Gastrocnemius medialis (tissue), 4 donors: ENCODE data around the gene EIF2S2. TPM values are rescaled to one million over a fixed set of nuclear protein-coding genes. Genes with fewer than 3 reads are reported as not detected.

Source experiments
- ATAC-seq, 2 donors: fragments of 150-250 bp; one replicate each; pipeline ENCODE4 v1.9.1; 2016
- DNase-seq, 2 donors: peaks; one replicate each; pipeline ENCODE4 v3.0.0-alpha.2; 2019
- H3K27ac ChIP-seq, 4 donors: fragments of 200-600 bp; sonication (generic); 1 replicate in 1 of 4; 2 replicates in 3 of 4; pipeline ENCODE4 v1.5.1; 2016 to 2018; ENCODE audit warnings: mild to moderate bottlenecking in 2 of 4, moderate library complexity in 1 of 4
- H3K27me3 ChIP-seq, 3 donors: fragments of 200-600 bp; sonication (generic) in 2 of 3; 1 replicate in 1 of 3; 2 replicates in 2 of 3; pipeline versions ENCODE4 v1.5.1 to v1.6.0; 2016 to 2019; ENCODE audit warnings: mild to moderate bottlenecking in 1 of 3, moderate library complexity in 1 of 3
- H3K36me3 ChIP-seq, 2 donors: fragments of 200-600 bp; sonication (generic) in 1 of 2; one replicate each; pipeline ENCODE4 v1.5.1; 2017 to 2018
- H3K4me1 ChIP-seq, 2 donors: fragments of 200-600 bp; sonication (generic) in 1 of 2; one replicate each; pipeline ENCODE4 v1.5.1; 2016 to 2017; ENCODE audit warnings: mild to moderate bottlenecking in 2 of 2
- H3K4me3 ChIP-seq, 4 donors: fragments of 200-600 bp; sonication (generic) in 3 of 4; 1 replicate in 1 of 4; 2 replicates in 3 of 4; pipeline ENCODE4 v1.5.1; 2016 to 2019; ENCODE audit warnings: mild to moderate bottlenecking in 2 of 4
- H3K9me3 ChIP-seq, 3 donors: fragments of 200-600 bp; sonication (generic) in 2 of 3; 1 replicate in 1 of 3; 2 replicates in 2 of 3; pipeline ENCODE4 v1.5.1; 2016 to 2019
- POLR2A ChIP-seq, 2 donors: fragments of 450-650 bp; IDR thresholded peaks; one replicate each; pipeline ENCODE4 v1.6.1; 2017; ENCODE audit warnings: antibody characterized with exemption in 2 of 2, mild to moderate bottlenecking in 2 of 2, moderate library complexity in 2 of 2
- in situ Hi-C, 4 donors: fragments of 200-750 bp; cut with MboI; loops; one replicate each; pipeline versions ENCODE4 v1.15.0 to v1.8.0; 2017; ENCODE audit warnings: low sequenced_read_pairs in 4 of 4
- intact Hi-C: fragments of 100-400 bp; cut with DNase I; formaldehyde crosslinking; loops from one replicate; pipeline ENCODE4 v1.15.1; 2023; ENCODE audit warnings: low total_unique reads
- total RNA-seq, 4 donors: library from RNA; depleted of rRNA; stranded (reverse); fragments of >200 nt; gene quantifications; one replicate each; pipeline versions ENCODE4 v1.1.0 to v1.2.3, GENCODE V29; 2016
- TF ChIP-seq, protein P1 (sequence below), 5 experiments: fragments of 450-650 bp in 3 of 5; fragments of 200-600 bp in 2 of 5; sonication (generic) in 2 of 5; IDR thresholded peaks in 4 of 5; conservative IDR thresholded peaks in 1 of 5; 1 replicate in 4 of 5; 2 replicates in 1 of 5; pipeline ENCODE4 v1.5.1; 2016 to 2019; ENCODE audit warnings: antibody characterized with exemption in 5 of 5, mild to moderate bottlenecking in 3 of 5, moderate library complexity in 3 of 5

EIF2S2 gene
- total RNA-seq, 4 donors from 2014 or later = 79.0 to 85.2 (median 83.9) TPM

DNA sequence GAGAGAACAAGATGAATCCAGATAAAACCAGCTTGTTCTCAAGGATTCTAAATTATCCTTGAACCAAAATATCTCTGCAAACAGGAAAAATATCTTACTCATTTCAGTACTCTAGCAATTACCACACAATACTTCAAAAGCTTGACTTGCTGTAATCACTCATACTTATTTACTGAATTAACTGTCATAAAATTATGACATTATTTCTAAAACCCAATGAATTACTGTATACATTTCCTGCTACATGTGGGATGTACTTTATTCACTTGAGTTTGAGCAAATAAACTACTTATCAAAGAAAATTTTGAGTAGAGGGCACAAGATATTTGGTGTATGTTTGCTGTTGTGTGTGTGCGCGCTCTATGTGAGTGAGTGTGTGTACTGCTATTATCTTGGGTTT, 9.7 kb downstream of the EIF2S2 start:
- no peak overlapping the region for H3K4me3 ChIP-seq
- H3K36me3 ChIP-seq = peaks cover 0 to 80% of the 10 kb centered on the region in 2 donors
- H3K27me3 ChIP-seq = no peaks in the 10 kb centered on the region
- H3K27ac ChIP-seq = no peak overlapping the region
- TF ChIP-seq POLR2A (IDR thresholded peaks at IDR 0.05) = no peak
- TF ChIP-seq, protein P1, sequence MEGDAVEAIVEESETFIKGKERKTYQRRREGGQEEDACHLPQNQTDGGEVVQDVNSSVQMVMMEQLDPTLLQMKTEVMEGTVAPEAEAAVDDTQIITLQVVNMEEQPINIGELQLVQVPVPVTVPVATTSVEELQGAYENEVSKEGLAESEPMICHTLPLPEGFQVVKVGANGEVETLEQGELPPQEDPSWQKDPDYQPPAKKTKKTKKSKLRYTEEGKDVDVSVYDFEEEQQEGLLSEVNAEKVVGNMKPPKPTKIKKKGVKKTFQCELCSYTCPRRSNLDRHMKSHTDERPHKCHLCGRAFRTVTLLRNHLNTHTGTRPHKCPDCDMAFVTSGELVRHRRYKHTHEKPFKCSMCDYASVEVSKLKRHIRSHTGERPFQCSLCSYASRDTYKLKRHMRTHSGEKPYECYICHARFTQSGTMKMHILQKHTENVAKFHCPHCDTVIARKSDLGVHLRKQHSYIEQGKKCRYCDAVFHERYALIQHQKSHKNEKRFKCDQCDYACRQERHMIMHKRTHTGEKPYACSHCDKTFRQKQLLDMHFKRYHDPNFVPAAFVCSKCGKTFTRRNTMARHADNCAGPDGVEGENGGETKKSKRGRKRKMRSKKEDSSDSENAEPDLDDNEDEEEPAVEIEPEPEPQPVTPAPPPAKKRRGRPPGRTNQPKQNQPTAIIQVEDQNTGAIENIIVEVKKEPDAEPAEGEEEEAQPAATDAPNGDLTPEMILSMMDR (IDR thresholded peaks at IDR 0.05 in 4 of 5, conservative IDR thresholded peaks at IDR 0.05 in 1 of 5) = no peak
- in situ Hi-C loops (loop anchor here in 1 of 4 donors (25.0 kb wide), 1 partner anchor 640 kb away; no protein-coding TSS in a partner anchor), intact Hi-C loops (no loop called here)
- no peaks in the 10 kb centered on the region for H3K9me3 ChIP-seq
- H3K4me1 ChIP-seq = peaks cover 0 to 3% of the 10 kb centered on the region in 2 donors
- ATAC-seq (no peak), DNase-seq (no peak)

DNA sequence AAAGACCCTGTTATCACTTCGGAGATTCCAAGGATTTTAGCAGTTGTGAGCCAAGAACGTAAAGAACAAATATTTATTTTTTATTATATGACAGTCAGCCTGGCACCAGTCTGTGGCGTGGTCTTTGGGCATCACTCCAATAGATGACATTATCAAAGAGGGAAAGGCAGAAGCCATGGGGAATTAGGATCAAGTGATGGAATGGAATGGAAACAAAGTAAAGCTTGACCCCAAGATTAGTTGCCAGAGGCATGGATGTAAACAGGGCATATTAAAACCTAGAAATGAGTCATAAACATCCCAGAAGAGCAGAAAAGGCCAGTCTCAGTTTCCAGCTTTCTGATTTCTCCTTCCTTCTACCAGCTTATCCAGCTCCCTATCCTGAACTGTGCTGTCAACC, 11.5 kb downstream of the EIF2S2 start:
- no peak overlapping the region for H3K27ac ChIP-seq
- DNase-seq = no peak
- no peak for ATAC-seq
- no peak overlapping the region for H3K4me3 ChIP-seq
- in situ Hi-C loops = loop anchor here in 1 of 4 donors (25.0 kb wide), 1 partner anchor 638 kb away; no protein-coding TSS in a partner anchor
- intact Hi-C loops = no loop called here
- H3K4me1 ChIP-seq = no peaks in the 10 kb centered on the region
- TF ChIP-seq, protein P1 (IDR thresholded peaks at IDR 0.05 in 4 of 5, conservative IDR thresholded peaks at IDR 0.05 in 1 of 5) = no peak
- no peak for TF ChIP-seq POLR2A (IDR thresholded peaks at IDR 0.05)
- H3K9me3 ChIP-seq = no peaks in the 10 kb centered on the region
- peaks cover 0 to 98% of the 10 kb centered on the region in 2 donors for H3K36me3 ChIP-seq
- H3K27me3 ChIP-seq = no peaks in the 10 kb centered on the region

DNA sequence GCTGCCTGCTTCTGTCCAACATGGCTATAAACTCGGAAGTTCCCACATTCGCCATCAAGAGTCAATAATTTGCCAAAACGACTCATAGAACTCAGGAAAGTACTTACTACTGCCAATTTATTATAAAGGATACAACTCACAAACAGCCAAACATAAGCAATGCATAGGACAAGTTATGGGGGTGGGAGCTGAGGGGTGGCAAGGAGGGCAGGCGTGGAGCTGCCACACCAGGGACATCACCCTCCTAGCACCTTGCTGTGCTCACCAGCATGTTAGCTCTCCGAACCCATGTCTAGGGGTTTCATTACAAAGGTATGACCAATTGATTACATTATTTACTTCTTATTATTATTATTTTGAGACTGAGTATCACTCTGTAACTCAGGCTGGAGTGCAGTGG, 12.4 kb downstream of the EIF2S2 start:
- Histone ChIP-seq H3K27me3 (no peaks in the 10 kb centered on the region), H3K4me1 (no peaks in the 10 kb centered on the region), H3K36me3 (peaks cover 0 to 98% of the 10 kb centered on the region in 2 donors), H3K4me3 (no peak overlapping the region), H3K27ac (no peak overlapping the region), H3K9me3 (no peaks in the 10 kb centered on the region)
- ATAC-seq (no peak), DNase-seq (no peak)
- in situ Hi-C loops = loop anchor here in 1 of 4 donors (25.0 kb wide), 1 partner anchor 637 kb away; no protein-coding TSS in a partner anchor
- intact Hi-C loops = no loop called here
- no peak for TF ChIP-seq POLR2A (IDR thresholded peaks at IDR 0.05)
- TF ChIP-seq, protein P1 (IDR thresholded peaks at IDR 0.05 in 4 of 5, conservative IDR thresholded peaks at IDR 0.05 in 1 of 5) = no peak

DNA sequence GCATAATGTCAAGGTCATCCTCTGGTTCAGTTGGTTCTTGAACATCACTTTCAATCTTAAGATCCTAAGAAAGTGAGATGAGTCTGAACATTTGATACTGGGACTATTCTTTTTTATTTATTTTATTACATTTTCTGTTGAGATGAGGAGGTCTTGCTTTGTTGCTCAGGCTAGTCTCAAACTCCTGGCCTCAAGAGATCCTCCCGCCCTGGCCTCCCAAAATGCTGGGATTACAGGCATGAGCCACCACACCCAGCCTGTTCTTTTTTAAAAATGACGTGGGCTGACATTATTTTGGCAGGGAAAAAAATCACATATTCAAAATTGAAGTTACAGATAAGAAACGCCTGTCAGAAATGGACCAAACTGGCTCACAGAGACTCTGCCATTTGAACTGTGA, 13.5 kb downstream of the EIF2S2 start:
- no peak for TF ChIP-seq POLR2A (IDR thresholded peaks at IDR 0.05)
- TF ChIP-seq, protein P1 (IDR thresholded peaks at IDR 0.05 in 4 of 5, conservative IDR thresholded peaks at IDR 0.05 in 1 of 5) = no peak
- H3K27me3 ChIP-seq = no peaks in the 10 kb centered on the region
- H3K4me3 ChIP-seq = no peak overlapping the region
- intact Hi-C loops = no loop called here
- peaks cover 0 to 98% of the 10 kb centered on the region in 2 donors for H3K36me3 ChIP-seq
- DNase-seq = no peak
- H3K27ac ChIP-seq = no peak overlapping the region
- no peak for ATAC-seq
- H3K9me3 ChIP-seq = no peaks in the 10 kb centered on the region
- in situ Hi-C loops = no loop called here
- no peaks in the 10 kb centered on the region for H3K4me1 ChIP-seq
